HEK293 (cell line): ENCODE results near the gene ARSB.

Source experiments
- CTCF ChIA-PET: fragments of 350-600 bp; formaldehyde crosslinking; extraction: SDS; loops from one replicate; lab custom pipeline; 2021; ENCODE audit warnings: antibody characterized with exemption; lab: Yijun Ruan, JAX
- POLR2A ChIA-PET: fragments of 300-600 bp; formaldehyde crosslinking; extraction: SDS; loops from one replicate; lab custom pipeline; 2020; ENCODE audit warnings: antibody characterized with exemption, inconsistent platforms; lab: Yijun Ruan, JAX
- H3K27ac ChIP-seq: fragments of 200-500 bp; sonication (Bioruptor generic); 2 replicates; pipeline ENCODE4 v1.5.1; 2014; ENCODE audit warnings: low read depth, low read length, control low read depth, inconsistent platforms; ENCODE audit errors: extremely low read depth
- H3K36me3 ChIP-seq, 2 experiments: fragments of 200-500 bp in 1 of 2; sonication (Bioruptor generic) in 1 of 2; 1 replicate in 1 of 2; 2 replicates in 1 of 2; pipeline ENCODE4 v1.5.1; 2014 to 2017; ENCODE audit warnings: inconsistent platforms in 2 of 2, low read length in 2 of 2; ENCODE audit not compliant: control insufficient read depth in 2 of 2, insufficient read depth in 1 of 2
- H3K4me1 ChIP-seq: fragments of 200-500 bp; sonication (Bioruptor generic); 2 replicates; pipeline ENCODE4 v1.5.1; 2014; ENCODE audit warnings: mild to moderate bottlenecking, low read length, inconsistent platforms; ENCODE audit not compliant: control insufficient read depth, insufficient read depth
- H3K4me3 ChIP-seq: 2 replicates; pipeline ENCODE4 v1.5.1; 2011; ENCODE audit warnings: low read depth, mild to moderate bottlenecking, control low read depth, low read length, moderate library complexity
- H3K9me3 ChIP-seq: fragments of 200-500 bp; sonication (Bioruptor generic); 2 replicates; pipeline ENCODE4 v1.5.1; 2014; ENCODE audit warnings: low read depth, low read length, inconsistent platforms; ENCODE audit not compliant: control insufficient read depth, insufficient read depth
- FEZF1 ChIP-seq: fragments of 450-650 bp; formaldehyde crosslinking; IDR thresholded peaks from 2 replicates; pipeline ENCODE4 v1.5.1; 2016; ENCODE audit warnings: missing biosample characterization, missing genetic modification characterization
- KLF1 ChIP-seq: fragments of 450-650 bp; formaldehyde crosslinking; IDR thresholded peaks from 2 replicates; pipeline ENCODE4 v1.5.1; 2016; ENCODE audit warnings: missing biosample characterization, missing genetic modification characterization
- KLF10 ChIP-seq: fragments of 450-650 bp; IDR thresholded peaks from 2 replicates; pipeline ENCODE4 v1.5.1; 2018; ENCODE audit warnings: missing biosample characterization, mild to moderate bottlenecking, missing genetic modification characterization
- KLF16 ChIP-seq: fragments of 450-650 bp; formaldehyde crosslinking; IDR thresholded peaks from 2 replicates; pipeline ENCODE4 v1.5.1; 2017; ENCODE audit warnings: missing biosample characterization, missing genetic modification characterization
- PRDM2 ChIP-seq: fragments of 450-650 bp; formaldehyde crosslinking; IDR thresholded peaks from 2 replicates; pipeline ENCODE4 v1.5.1; 2016; ENCODE audit warnings: missing biosample characterization, missing genetic modification characterization, borderline replicate concordance
- SALL2 ChIP-seq: fragments of 450-650 bp; formaldehyde crosslinking; IDR thresholded peaks from 2 replicates; pipeline ENCODE4 v1.5.0; 2017; ENCODE audit warnings: missing biosample characterization, mild to moderate bottlenecking, missing genetic modification characterization, borderline replicate concordance
- SCRT2 ChIP-seq: fragments of 450-650 bp; formaldehyde crosslinking; IDR thresholded peaks from 2 replicates; pipeline ENCODE4 v1.5.1; 2016; ENCODE audit warnings: missing biosample characterization, missing genetic modification characterization
- ZBTB1 ChIP-seq: fragments of 450-650 bp; formaldehyde crosslinking; IDR thresholded peaks from 2 replicates; pipeline ENCODE4 v1.5.1; 2016; ENCODE audit warnings: missing biosample characterization, missing genetic modification characterization
- ZBTB8A ChIP-seq: fragments of 450-650 bp; formaldehyde crosslinking; IDR thresholded peaks from 2 replicates; pipeline ENCODE4 v1.5.1; 2016; ENCODE audit warnings: missing biosample characterization, missing genetic modification characterization
- ZEB2 ChIP-seq: fragments of 450-650 bp; formaldehyde crosslinking; IDR thresholded peaks from 2 replicates; pipeline ENCODE4 v1.5.1; 2016; ENCODE audit warnings: missing biosample characterization, missing genetic modification characterization
- ZNF133 ChIP-seq: fragments of 450-650 bp; formaldehyde crosslinking; IDR thresholded peaks from 2 replicates; pipeline ENCODE4 v1.5.1; 2016; ENCODE audit warnings: missing biosample characterization, missing genetic modification characterization
- ZNF184 ChIP-seq: fragments of 450-650 bp; IDR thresholded peaks from 2 replicates; pipeline ENCODE4 v1.5.1; 2018; ENCODE audit warnings: missing biosample characterization, mild to moderate bottlenecking, missing genetic modification characterization
- ZNF211 ChIP-seq: fragments of 450-650 bp; formaldehyde crosslinking; IDR thresholded peaks from 2 replicates; pipeline ENCODE4 v1.5.1; 2016; ENCODE audit warnings: low read depth, missing biosample characterization, missing genetic modification characterization
- ZNF24 ChIP-seq: fragments of 450-650 bp; formaldehyde crosslinking; IDR thresholded peaks from 2 replicates; pipeline ENCODE4 v1.5.1; 2016; ENCODE audit warnings: missing biosample characterization, missing genetic modification characterization
- ZNF248 ChIP-seq: fragments of 450-650 bp; formaldehyde crosslinking; IDR thresholded peaks from 2 replicates; pipeline ENCODE4 v1.5.1; 2017; ENCODE audit warnings: missing biosample characterization, missing genetic modification characterization
- ZNF292 ChIP-seq: fragments of 450-650 bp; formaldehyde crosslinking; IDR thresholded peaks from 2 replicates; pipeline ENCODE4 v1.5.1; 2016; ENCODE audit warnings: low read depth, missing biosample characterization, missing genetic modification characterization, borderline replicate concordance
- ZNF335 ChIP-seq: fragments of 450-650 bp; formaldehyde crosslinking; conservative IDR thresholded peaks from 2 replicates; pipeline ENCODE4 v1.5.1; 2016; ENCODE audit warnings: missing biosample characterization, missing genetic modification characterization
- ZNF423 ChIP-seq: fragments of 450-650 bp; formaldehyde crosslinking; IDR thresholded peaks from 2 replicates; pipeline ENCODE4 v1.5.1; 2016; ENCODE audit warnings: missing biosample characterization, missing genetic modification characterization
- ZNF449 ChIP-seq: fragments of 450-650 bp; formaldehyde crosslinking; IDR thresholded peaks from 2 replicates; pipeline ENCODE4 v1.5.1; 2017; ENCODE audit warnings: missing biosample characterization, mild to moderate bottlenecking, missing genetic modification characterization, moderate library complexity
- ZNF660 ChIP-seq: fragments of 450-650 bp; IDR thresholded peaks from 2 replicates; pipeline ENCODE4 v1.5.1; 2018; ENCODE audit warnings: missing biosample characterization, mild to moderate bottlenecking, missing genetic modification characterization
- ZNF747 ChIP-seq: fragments of 450-650 bp; formaldehyde crosslinking; IDR thresholded peaks from 2 replicates; pipeline ENCODE4 v1.5.1; 2016; ENCODE audit warnings: missing biosample characterization, missing genetic modification characterization
- ZSCAN18 ChIP-seq: fragments of 450-650 bp; formaldehyde crosslinking; IDR thresholded peaks from 2 replicates; pipeline ENCODE4 v1.5.1; 2016; ENCODE audit warnings: missing biosample characterization, missing genetic modification characterization
- TF ChIP-seq, protein P1 (sequence below): fragments of 450-650 bp; formaldehyde crosslinking; IDR thresholded peaks from 2 replicates; pipeline ENCODE4 v1.5.1; 2016; ENCODE audit warnings: missing biosample characterization, missing genetic modification characterization, borderline replicate concordance
- TF ChIP-seq, protein P2 (sequence below): fragments of 450-650 bp; formaldehyde crosslinking; IDR thresholded peaks from 2 replicates; pipeline ENCODE4 v1.5.1; 2016; ENCODE audit warnings: missing biosample characterization, missing genetic modification characterization, low read depth
- TF ChIP-seq, protein P3 (sequence below): fragments of 450-650 bp; IDR thresholded peaks from 2 replicates; pipeline ENCODE4 v1.5.1; 2018; ENCODE audit warnings: missing biosample characterization, mild to moderate bottlenecking, missing genetic modification characterization

ARSB gene

GRCh38 chr5:78778538-78778937, 206.6 kb downstream of the ARSB start:
- Histone ChIP-seq H3K4me3 (no peak overlapping the region), H3K27ac (no peak overlapping the region), H3K36me3 (no peaks in the 10 kb centered on the region), H3K4me1 (peaks cover 11% of the 10 kb centered on the region), H3K9me3 (no peaks in the 10 kb centered on the region)
- ChIA-PET POLR2A (interaction anchor here (0.6 kb wide), 1 partner anchor 170 kb away, joined by 4 read pairs; no protein-coding TSS in a partner anchor), CTCF (no interaction called here)
- TF ChIP-seq, protein P1, sequence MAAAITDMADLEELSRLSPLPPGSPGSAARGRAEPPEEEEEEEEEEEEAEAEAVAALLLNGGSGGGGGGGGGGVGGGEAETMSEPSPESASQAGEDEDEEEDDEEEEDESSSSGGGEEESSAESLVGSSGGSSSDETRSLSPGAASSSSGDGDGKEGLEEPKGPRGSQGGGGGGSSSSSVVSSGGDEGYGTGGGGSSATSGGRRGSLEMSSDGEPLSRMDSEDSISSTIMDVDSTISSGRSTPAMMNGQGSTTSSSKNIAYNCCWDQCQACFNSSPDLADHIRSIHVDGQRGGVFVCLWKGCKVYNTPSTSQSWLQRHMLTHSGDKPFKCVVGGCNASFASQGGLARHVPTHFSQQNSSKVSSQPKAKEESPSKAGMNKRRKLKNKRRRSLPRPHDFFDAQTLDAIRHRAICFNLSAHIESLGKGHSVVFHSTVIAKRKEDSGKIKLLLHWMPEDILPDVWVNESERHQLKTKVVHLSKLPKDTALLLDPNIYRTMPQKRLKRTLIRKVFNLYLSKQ: no peak
- TF ChIP-seq KLF1 (tag by site-specific recombination) (no peak), ZNF747 (no peak), SCRT2 (tag by site-specific recombination) (peak; percentile 54), ZNF211 (tag by site-specific recombination) (no peak), KLF16 (tag by site-specific recombination) (no peak), ZNF292 (tag by site-specific recombination) (no peak), ZNF133 (tag by site-specific recombination) (no peak), ZEB2 (tag by site-specific recombination) (peak; percentile 62; the same call in 1 of the 2 replicates), PRDM2 (tag by site-specific recombination) (no peak), ZNF248 (tag by site-specific recombination) (no peak), ZNF335 (peak; percentile 44), ZNF449 (tag by site-specific recombination) (peak; percentile 29; the same call in 1 of the 2 replicates), KLF10 (tag by site-specific recombination) (peak; percentile 38; the same call in 1 of the 2 replicates), ZSCAN18 (tag by site-specific recombination) (no peak), SALL2 (tag by site-specific recombination) (no peak), FEZF1 (tag by site-specific recombination) (peak; percentile 63), ZNF184 (tag by site-specific recombination) (peak; percentile 82), ZBTB8A (peak; percentile 73), ZNF24 (tag by site-specific recombination) (0 out of 2 replicates have a peak, but pooled peaks have one; percentile 61), ZBTB1 (no peak), ZNF423 (tag by site-specific recombination) (no peak), ZNF660 (tag by site-specific recombination) (peak; percentile 65)
- TF ChIP-seq, protein P2, sequence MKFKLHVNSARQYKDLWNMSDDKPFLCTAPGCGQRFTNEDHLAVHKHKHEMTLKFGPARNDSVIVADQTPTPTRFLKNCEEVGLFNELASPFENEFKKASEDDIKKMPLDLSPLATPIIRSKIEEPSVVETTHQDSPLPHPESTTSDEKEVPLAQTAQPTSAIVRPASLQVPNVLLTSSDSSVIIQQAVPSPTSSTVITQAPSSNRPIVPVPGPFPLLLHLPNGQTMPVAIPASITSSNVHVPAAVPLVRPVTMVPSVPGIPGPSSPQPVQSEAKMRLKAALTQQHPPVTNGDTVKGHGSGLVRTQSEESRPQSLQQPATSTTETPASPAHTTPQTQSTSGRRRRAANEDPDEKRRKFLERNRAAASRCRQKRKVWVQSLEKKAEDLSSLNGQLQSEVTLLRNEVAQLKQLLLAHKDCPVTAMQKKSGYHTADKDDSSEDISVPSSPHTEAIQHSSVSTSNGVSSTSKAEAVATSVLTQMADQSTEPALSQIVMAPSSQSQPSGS (tag by site-specific recombination): no peak
- TF ChIP-seq, protein P3, sequence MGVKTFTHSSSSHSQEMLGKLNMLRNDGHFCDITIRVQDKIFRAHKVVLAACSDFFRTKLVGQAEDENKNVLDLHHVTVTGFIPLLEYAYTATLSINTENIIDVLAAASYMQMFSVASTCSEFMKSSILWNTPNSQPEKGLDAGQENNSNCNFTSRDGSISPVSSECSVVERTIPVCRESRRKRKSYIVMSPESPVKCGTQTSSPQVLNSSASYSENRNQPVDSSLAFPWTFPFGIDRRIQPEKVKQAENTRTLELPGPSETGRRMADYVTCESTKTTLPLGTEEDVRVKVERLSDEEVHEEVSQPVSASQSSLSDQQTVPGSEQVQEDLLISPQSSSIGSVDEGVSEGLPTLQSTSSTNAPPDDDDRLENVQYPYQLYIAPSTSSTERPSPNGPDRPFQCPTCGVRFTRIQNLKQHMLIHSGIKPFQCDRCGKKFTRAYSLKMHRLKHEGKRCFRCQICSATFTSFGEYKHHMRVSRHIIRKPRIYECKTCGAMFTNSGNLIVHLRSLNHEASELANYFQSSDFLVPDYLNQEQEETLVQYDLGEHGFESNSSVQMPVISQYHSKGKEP: peak; percentile 15; the same call in 1 of the 2 replicates
